GM21576 (cell line): ENCODE measurements around the gene ADSS1.

Experiments
- ATAC-seq: cut with Tn5 transposase; IDR thresholded peaks from one replicate; pipeline ENCODE4 v1.9.1; 2021; ENCODE audit warnings: mild to moderate bottlenecking, moderate library complexity; ENCODE audit not compliant: unreplicated experiment

Gene ADSS1

GRCh38 chr14:104791425-104791824, 67.4 kb downstream of the ADSS1 start:
- no peak for ATAC-seq

- no peak for ATAC-seq
Observed at GRCh38 chr14:104792101-104792884, 68.3 kb downstream of the ADSS1 start.

GRCh38 chr14:104792945-104793702, 69.1 kb downstream of the ADSS1 start:
- no peak for ATAC-seq

GRCh38 chr14:104793703-104793959, 69.6 kb downstream of the ADSS1 start:
- ATAC-seq, result no peak

GRCh38 chr14:104794099-104794498, 70.1 kb downstream of the ADSS1 start:
- no peak for ATAC-seq

GRCh38 chr14:104794631-104794992, 70.6 kb downstream of the ADSS1 start:
- ATAC-seq, result no peak

GRCh38 chr14:104794993-104795780, 71.2 kb downstream of the ADSS1 start, which contains the start of gene AKT1:
TSS of gene AKT1 (minus strand) at chr14:104795748. CDS start at chr14:104792643, 3,105 bp downstream.
- no peak for ATAC-seq

GRCh38 chr14:104795781-104796686, 72.0 kb downstream of the ADSS1 start:
- ATAC-seq, result no peak

- ATAC-seq, result no peak
Observed at GRCh38 chr14:104796687-104797081, 72.7 kb downstream of the ADSS1 start.
